SK-N-SH (cell line): Measurements from ENCODE around the gene MEF2A. TPM values are rescaled to one million over a fixed set of nuclear protein-coding genes. Genes with fewer than 3 reads are reported as not detected.

Experiments used
- CTCF ChIA-PET: fragments of 300-600, 350-600 bp; formaldehyde crosslinking; extraction: SDS; loops from one replicate; lab custom pipeline; 2021; lab: Yijun Ruan, JAX
- POLR2A ChIA-PET: fragments of 350-600 bp; sonication (Branson Sonifier 250); formaldehyde crosslinking; extraction: SDS; loops from one replicate; lab custom pipeline; 2020; ENCODE audit warnings: antibody characterized with exemption, inconsistent platforms; lab: Yijun Ruan, JAX
- DNase-seq: peaks from one replicate; pipeline ENCODE4 v3.0.0; 2012
- H2AFZ ChIP-seq: fragments of 200-600 bp; sonication (generic); 2 replicates; pipeline ENCODE4 v1.8.1; 2016; ENCODE audit warnings: antibody characterized with exemption, mild to moderate bottlenecking, low read depth
- H3F3A ChIP-seq: fragments of 200-600 bp; sonication (generic); replicated peaks from 2 replicates; pipeline ENCODE3; 2016; ENCODE audit warnings: antibody characterized with exemption, mild to moderate bottlenecking; ENCODE audit not compliant: insufficient read depth
- H3K27ac ChIP-seq, 2 experiments: fragments of 200-500 bp in 1 of 2; fragments of 200-600 bp in 1 of 2; sonication (Bioruptor generic) in 1 of 2; sonication (generic), shearing (Covaris generic) in 1 of 2; 2 replicates each; pipeline versions ENCODE4 v1.5.1 to v1.6.1; 2014 to 2016; ENCODE audit warnings: low read depth in 2 of 2, inconsistent platforms in 1 of 2, low read length in 1 of 2, mild to moderate bottlenecking in 1 of 2, mixed read lengths in 1 of 2
- H3K27me3 ChIP-seq: fragments of 200-600 bp; sonication (generic), shearing (Covaris generic); 2 replicates; pipeline ENCODE4 v1.6.1; 2016; ENCODE audit warnings: mixed run types; ENCODE audit not compliant: insufficient read depth
- H3K36me3 ChIP-seq, 2 experiments: fragments of 200-500 bp in 1 of 2; fragments of 200-600 bp in 1 of 2; sonication (Bioruptor generic) in 1 of 2; sonication (generic) in 1 of 2; replicated peaks in 1 of 2; 2 replicates each; pipeline versions ENCODE3 to v1.5.1; 2014 to 2016; ENCODE audit warnings: low read length in 1 of 2, mild to moderate bottlenecking in 1 of 2; ENCODE audit not compliant: insufficient read depth in 2 of 2, control insufficient read depth in 1 of 2
- H3K4me1 ChIP-seq, 2 experiments: fragments of 200-500 bp in 1 of 2; fragments of 200-600 bp in 1 of 2; sonication (Bioruptor generic) in 1 of 2; sonication (generic), shearing (Covaris generic) in 1 of 2; 2 replicates each; pipeline versions ENCODE4 v1.5.1 to v1.6.1; 2014 to 2016; ENCODE audit warnings: low read depth in 1 of 2, low read length in 1 of 2, mixed run types in 1 of 2; ENCODE audit not compliant: insufficient read depth in 2 of 2, control insufficient read depth in 1 of 2
- H3K4me2 ChIP-seq: fragments of 200-600 bp; sonication (generic), shearing (Covaris generic); 2 replicates; pipeline ENCODE4 v1.6.1; 2017; ENCODE audit warnings: mixed run types
- H3K4me3 ChIP-seq, 2 experiments: fragments of 200-500 bp in 1 of 2; fragments of 200-600 bp in 1 of 2; sonication (Bioruptor generic) in 1 of 2; sonication (generic), shearing (Covaris generic) in 1 of 2; 2 replicates each; pipeline versions ENCODE4 v1.5.1 to v1.8.1; 2014 to 2016; ENCODE audit warnings: low read depth in 2 of 2, inconsistent platforms in 1 of 2, low read length in 1 of 2, mild to moderate bottlenecking in 1 of 2, mixed read lengths in 1 of 2, moderate library complexity in 1 of 2
- H3K79me2 ChIP-seq: fragments of 200-600 bp; sonication (generic); 2 replicates; pipeline ENCODE4 v1.8.1; 2017; ENCODE audit warnings: mild to moderate bottlenecking; ENCODE audit not compliant: insufficient read depth
- H3K9ac ChIP-seq: fragments of 200-600 bp; sonication (generic); 2 replicates; pipeline ENCODE4 v1.6.1; 2017; ENCODE audit warnings: mixed run types
- H3K9me2 ChIP-seq: fragments of 200-600 bp; sonication (generic); 2 replicates; pipeline ENCODE4 v1.6.1; 2017; ENCODE audit warnings: mixed run types
- H3K9me3 ChIP-seq: fragments of 200-600 bp; sonication (generic); 2 replicates; pipeline ENCODE4 v1.6.1; 2017; ENCODE audit warnings: mixed run types, mild to moderate bottlenecking, moderate library complexity
- H4K20me1 ChIP-seq: fragments of 200-600 bp; sonication (generic); 2 replicates; pipeline ENCODE4 v1.6.1; 2017; ENCODE audit warnings: mild to moderate bottlenecking, mixed run types; ENCODE audit not compliant: insufficient read depth
- EP300 ChIP-seq, 2 experiments: IDR thresholded peaks; 2 replicates each; pipeline versions ENCODE4 v1.4.0 to v1.6.1; 2012; ENCODE audit warnings: borderline replicate concordance in 1 of 2, low read depth in 1 of 2, low read length in 1 of 2
- FOSL2 ChIP-seq: IDR thresholded peaks from 2 replicates; pipeline ENCODE4 v1.4.0; 2012; ENCODE audit warnings: low read depth, mild to moderate bottlenecking, moderate library complexity, borderline replicate concordance
- FOXJ3 ChIP-seq: sonication (generic); formaldehyde crosslinking; IDR thresholded peaks from 2 replicates; pipeline ENCODE4 v1.5.1; 2020; ENCODE audit warnings: mild to moderate bottlenecking, missing genetic modification reagents
- GATA2 ChIP-seq: sonication (generic); formaldehyde crosslinking; IDR thresholded peaks from 2 replicates; pipeline ENCODE4 v1.5.0; 2020; ENCODE audit warnings: mild to moderate bottlenecking, missing genetic modification reagents
- NFIC ChIP-seq: IDR thresholded peaks from 2 replicates; pipeline ENCODE4 v1.4.0; 2012; ENCODE audit warnings: borderline replicate concordance
- POLR2AphosphoS5 ChIP-seq: IDR thresholded peaks from 2 replicates; pipeline ENCODE4 v1.6.1; 2012; ENCODE audit warnings: low read depth, low read length
- RCOR1 ChIP-seq: fragments of 150-350 bp; IDR thresholded peaks from 2 replicates; pipeline ENCODE4 v1.6.1; 2017; ENCODE audit warnings: antibody characterized with exemption, low read length
- RFX5 ChIP-seq: IDR thresholded peaks from 2 replicates; pipeline ENCODE4 v1.6.1; 2012; ENCODE audit warnings: mild to moderate bottlenecking, improper control_type of control experiment, low read length
- RXRA ChIP-seq: IDR thresholded peaks from 2 replicates; pipeline ENCODE4 v1.4.0; 2012; ENCODE audit warnings: low read depth, mild to moderate bottlenecking, borderline replicate concordance
- SIN3A ChIP-seq: IDR thresholded peaks from 2 replicates; pipeline ENCODE4 v1.6.1; 2012; ENCODE audit warnings: low read depth, mild to moderate bottlenecking, low read length, moderate library complexity, borderline replicate concordance
- TAF1 ChIP-seq: IDR thresholded peaks from 2 replicates; pipeline ENCODE4 v1.6.1; 2012; ENCODE audit warnings: low read depth, mild to moderate bottlenecking, low read length, moderate library complexity, borderline replicate concordance
- TCF12 ChIP-seq: IDR thresholded peaks from 2 replicates; pipeline ENCODE4 v1.4.0; 2012
- TEAD4 ChIP-seq: IDR thresholded peaks from 2 replicates; pipeline ENCODE4 v1.4.0; 2012; ENCODE audit warnings: mild to moderate bottlenecking, borderline replicate concordance; ENCODE audit not compliant: insufficient read depth
- YY1 ChIP-seq: IDR thresholded peaks from 2 replicates; pipeline ENCODE4 v1.4.0; 2012; ENCODE audit warnings: low read depth, mild to moderate bottlenecking
- WGBS: methylation state at CpG from one replicate; pipeline ENCODE4 v1.1.6; 2017; ENCODE audit warnings: low lambda C conversion rate; 5-methylcytosine and 5-hydroxymethylcytosine counted together
- polyA plus RNA-seq, 3 experiments: library from polyadenylated mRNA; depleted of rRNA; stranded (reverse); fragments of >200 nt; gene quantifications; 2 replicates each; pipeline ENCODE4 v1.2.3, GENCODE V29; 2012
- TF ChIP-seq, protein P1 (sequence below): fragments of 200-600 bp; sonication (generic); IDR thresholded peaks from 2 replicates; pipeline ENCODE4 v1.6.1; 2017; ENCODE audit warnings: antibody characterized with exemption, mild to moderate bottlenecking, moderate library complexity
- TF ChIP-seq, protein P2 (sequence below): IDR thresholded peaks from 2 replicates; pipeline ENCODE4 v1.4.0; 2012; ENCODE audit warnings: low read depth, borderline replicate concordance
- TF ChIP-seq, protein P3 (sequence below): IDR thresholded peaks from 2 replicates; pipeline ENCODE4 v1.4.0; 2012; ENCODE audit warnings: low read depth

MEF2A gene
- polyA plus RNA-seq, 1 of the 3 experiments (the other 2 are of a cell fraction), result 20.9 TPM

DNA sequence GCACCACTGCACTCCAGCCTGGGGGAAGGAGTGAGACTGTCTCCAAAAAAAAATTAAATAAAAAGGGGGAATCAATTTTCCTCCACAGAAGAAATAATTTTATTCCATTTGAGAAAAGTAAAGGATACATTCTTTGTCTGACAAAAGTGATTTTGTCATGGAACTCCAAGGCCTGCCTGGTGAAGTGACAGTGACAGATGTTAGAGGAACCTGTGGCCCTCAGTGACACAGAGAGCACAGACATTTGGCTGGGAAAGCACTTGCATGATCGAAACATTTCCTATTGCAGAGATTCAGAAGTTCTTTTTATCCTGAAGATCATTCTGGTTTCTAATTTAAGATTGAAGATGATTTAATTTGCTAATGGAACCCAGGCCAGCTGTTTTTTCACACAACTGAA, 161.5 kb downstream of the MEF2A start:
- no peaks in the 10 kb centered on the region for H3K36me3 ChIP-seq
- no peak overlapping the region for H3K27ac ChIP-seq
- TF ChIP-seq TAF1 (no peak), TEAD4 (no peak), GATA2 (CRISPR knock-in tag) (no peak), FOXJ3 (no peak), RCOR1 (no peak), TCF12 (no peak), RXRA (no peak), RFX5 (no peak), NFIC (no peak), SIN3A (no peak), FOSL2 (no peak), YY1 (no peak), EP300 (IDR thresholded peaks at IDR 0.05; ENCODE audit: borderline replicate concordance in 1 of 2, low read depth in 1 of 2, low read length in 1 of 2) (no peak), POLR2AphosphoS5 (no peak)
- TF ChIP-seq, protein P1, sequence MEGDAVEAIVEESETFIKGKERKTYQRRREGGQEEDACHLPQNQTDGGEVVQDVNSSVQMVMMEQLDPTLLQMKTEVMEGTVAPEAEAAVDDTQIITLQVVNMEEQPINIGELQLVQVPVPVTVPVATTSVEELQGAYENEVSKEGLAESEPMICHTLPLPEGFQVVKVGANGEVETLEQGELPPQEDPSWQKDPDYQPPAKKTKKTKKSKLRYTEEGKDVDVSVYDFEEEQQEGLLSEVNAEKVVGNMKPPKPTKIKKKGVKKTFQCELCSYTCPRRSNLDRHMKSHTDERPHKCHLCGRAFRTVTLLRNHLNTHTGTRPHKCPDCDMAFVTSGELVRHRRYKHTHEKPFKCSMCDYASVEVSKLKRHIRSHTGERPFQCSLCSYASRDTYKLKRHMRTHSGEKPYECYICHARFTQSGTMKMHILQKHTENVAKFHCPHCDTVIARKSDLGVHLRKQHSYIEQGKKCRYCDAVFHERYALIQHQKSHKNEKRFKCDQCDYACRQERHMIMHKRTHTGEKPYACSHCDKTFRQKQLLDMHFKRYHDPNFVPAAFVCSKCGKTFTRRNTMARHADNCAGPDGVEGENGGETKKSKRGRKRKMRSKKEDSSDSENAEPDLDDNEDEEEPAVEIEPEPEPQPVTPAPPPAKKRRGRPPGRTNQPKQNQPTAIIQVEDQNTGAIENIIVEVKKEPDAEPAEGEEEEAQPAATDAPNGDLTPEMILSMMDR, result no peak
- TF ChIP-seq, protein P2, sequence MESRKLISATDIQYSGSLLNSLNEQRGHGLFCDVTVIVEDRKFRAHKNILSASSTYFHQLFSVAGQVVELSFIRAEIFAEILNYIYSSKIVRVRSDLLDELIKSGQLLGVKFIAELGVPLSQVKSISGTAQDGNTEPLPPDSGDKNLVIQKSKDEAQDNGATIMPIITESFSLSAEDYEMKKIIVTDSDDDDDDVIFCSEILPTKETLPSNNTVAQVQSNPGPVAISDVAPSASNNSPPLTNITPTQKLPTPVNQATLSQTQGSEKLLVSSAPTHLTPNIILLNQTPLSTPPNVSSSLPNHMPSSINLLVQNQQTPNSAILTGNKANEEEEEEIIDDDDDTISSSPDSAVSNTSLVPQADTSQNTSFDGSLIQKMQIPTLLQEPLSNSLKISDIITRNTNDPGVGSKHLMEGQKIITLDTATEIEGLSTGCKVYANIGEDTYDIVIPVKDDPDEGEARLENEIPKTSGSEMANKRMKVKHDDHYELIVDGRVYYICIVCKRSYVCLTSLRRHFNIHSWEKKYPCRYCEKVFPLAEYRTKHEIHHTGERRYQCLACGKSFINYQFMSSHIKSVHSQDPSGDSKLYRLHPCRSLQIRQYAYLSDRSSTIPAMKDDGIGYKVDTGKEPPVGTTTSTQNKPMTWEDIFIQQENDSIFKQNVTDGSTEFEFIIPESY, result no peak
- TF ChIP-seq, protein P3, sequence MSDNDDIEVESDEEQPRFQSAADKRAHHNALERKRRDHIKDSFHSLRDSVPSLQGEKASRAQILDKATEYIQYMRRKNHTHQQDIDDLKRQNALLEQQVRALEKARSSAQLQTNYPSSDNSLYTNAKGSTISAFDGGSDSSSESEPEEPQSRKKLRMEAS, result no peak
- TF ChIP-seq, all 33 proteins: peak for 0
- Histone ChIP-seq H3K27me3 (no peaks in the 10 kb centered on the region), H3K9me2 (no peaks in the 10 kb centered on the region), H2AFZ (no peak overlapping the region), H3K4me3 (no peak overlapping the region), H3K4me1 (peaks cover 0 to 10% of the 10 kb centered on the region in 2 experiments; a peak in 1 of 4 replicates), H3K79me2 (no peaks in the 10 kb centered on the region), H3K4me2 (no peak overlapping the region), H3F3A (no peaks in the 10 kb centered on the region), H3K9me3 (no peaks in the 10 kb centered on the region), H3K9ac (no peak overlapping the region), H4K20me1 (no peaks in the 10 kb centered on the region)
- ChIA-PET POLR2A (no interaction called here), CTCF (no interaction called here)
- DNase-seq, result no peak
- 69% methylated on average over 1 of the region's 1 CpG for WGBS
